SK-N-SH (cell line): Measurements from ENCODE around the gene SFT2D1. TPM values are rescaled to one million over a fixed set of nuclear protein-coding genes. Genes with fewer than 3 reads are reported as not detected.

ENCODE experiments used
- CTCF ChIA-PET: fragments of 300-600, 350-600 bp; formaldehyde crosslinking; extraction: SDS; loops from one replicate; lab custom pipeline; 2021; lab: Yijun Ruan, JAX
- POLR2A ChIA-PET: fragments of 350-600 bp; sonication (Branson Sonifier 250); formaldehyde crosslinking; extraction: SDS; loops from one replicate; lab custom pipeline; 2020; ENCODE audit warnings: antibody characterized with exemption, inconsistent platforms; lab: Yijun Ruan, JAX
- DNase-seq: peaks from one replicate; pipeline ENCODE4 v3.0.0; 2012
- H2AFZ ChIP-seq: fragments of 200-600 bp; sonication (generic); 2 replicates; pipeline ENCODE4 v1.8.1; 2016; ENCODE audit warnings: antibody characterized with exemption, mild to moderate bottlenecking, low read depth
- H3F3A ChIP-seq: fragments of 200-600 bp; sonication (generic); replicated peaks from 2 replicates; pipeline ENCODE3; 2016; ENCODE audit warnings: antibody characterized with exemption, mild to moderate bottlenecking; ENCODE audit not compliant: insufficient read depth
- H3K27ac ChIP-seq, 2 experiments: fragments of 200-500 bp in 1 of 2; fragments of 200-600 bp in 1 of 2; sonication (Bioruptor generic) in 1 of 2; sonication (generic), shearing (Covaris generic) in 1 of 2; 2 replicates each; pipeline versions ENCODE4 v1.5.1 to v1.6.1; 2014 to 2016; ENCODE audit warnings: low read depth in 2 of 2, inconsistent platforms in 1 of 2, low read length in 1 of 2, mild to moderate bottlenecking in 1 of 2, mixed read lengths in 1 of 2
- H3K27me3 ChIP-seq: fragments of 200-600 bp; sonication (generic), shearing (Covaris generic); 2 replicates; pipeline ENCODE4 v1.6.1; 2016; ENCODE audit warnings: mixed run types; ENCODE audit not compliant: insufficient read depth
- H3K36me3 ChIP-seq, 2 experiments: fragments of 200-500 bp in 1 of 2; fragments of 200-600 bp in 1 of 2; sonication (Bioruptor generic) in 1 of 2; sonication (generic) in 1 of 2; replicated peaks in 1 of 2; 2 replicates each; pipeline versions ENCODE3 to v1.5.1; 2014 to 2016; ENCODE audit warnings: low read length in 1 of 2, mild to moderate bottlenecking in 1 of 2; ENCODE audit not compliant: insufficient read depth in 2 of 2, control insufficient read depth in 1 of 2
- H3K4me1 ChIP-seq, 2 experiments: fragments of 200-500 bp in 1 of 2; fragments of 200-600 bp in 1 of 2; sonication (Bioruptor generic) in 1 of 2; sonication (generic), shearing (Covaris generic) in 1 of 2; 2 replicates each; pipeline versions ENCODE4 v1.5.1 to v1.6.1; 2014 to 2016; ENCODE audit warnings: low read depth in 1 of 2, low read length in 1 of 2, mixed run types in 1 of 2; ENCODE audit not compliant: insufficient read depth in 2 of 2, control insufficient read depth in 1 of 2
- H3K4me2 ChIP-seq: fragments of 200-600 bp; sonication (generic), shearing (Covaris generic); 2 replicates; pipeline ENCODE4 v1.6.1; 2017; ENCODE audit warnings: mixed run types
- H3K4me3 ChIP-seq, 2 experiments: fragments of 200-500 bp in 1 of 2; fragments of 200-600 bp in 1 of 2; sonication (Bioruptor generic) in 1 of 2; sonication (generic), shearing (Covaris generic) in 1 of 2; 2 replicates each; pipeline versions ENCODE4 v1.5.1 to v1.8.1; 2014 to 2016; ENCODE audit warnings: low read depth in 2 of 2, inconsistent platforms in 1 of 2, low read length in 1 of 2, mild to moderate bottlenecking in 1 of 2, mixed read lengths in 1 of 2, moderate library complexity in 1 of 2
- H3K79me2 ChIP-seq: fragments of 200-600 bp; sonication (generic); 2 replicates; pipeline ENCODE4 v1.8.1; 2017; ENCODE audit warnings: mild to moderate bottlenecking; ENCODE audit not compliant: insufficient read depth
- H3K9ac ChIP-seq: fragments of 200-600 bp; sonication (generic); 2 replicates; pipeline ENCODE4 v1.6.1; 2017; ENCODE audit warnings: mixed run types
- H3K9me2 ChIP-seq: fragments of 200-600 bp; sonication (generic); 2 replicates; pipeline ENCODE4 v1.6.1; 2017; ENCODE audit warnings: mixed run types
- H3K9me3 ChIP-seq: fragments of 200-600 bp; sonication (generic); 2 replicates; pipeline ENCODE4 v1.6.1; 2017; ENCODE audit warnings: mixed run types, mild to moderate bottlenecking, moderate library complexity
- H4K20me1 ChIP-seq: fragments of 200-600 bp; sonication (generic); 2 replicates; pipeline ENCODE4 v1.6.1; 2017; ENCODE audit warnings: mild to moderate bottlenecking, mixed run types; ENCODE audit not compliant: insufficient read depth
- ELF1 ChIP-seq: IDR thresholded peaks from 2 replicates; pipeline ENCODE4 v1.4.0; 2012
- FOSL2 ChIP-seq: IDR thresholded peaks from 2 replicates; pipeline ENCODE4 v1.4.0; 2012; ENCODE audit warnings: low read depth, mild to moderate bottlenecking, moderate library complexity, borderline replicate concordance
- FOXM1 ChIP-seq: IDR thresholded peaks from 2 replicates; pipeline ENCODE4 v1.4.0; 2012; ENCODE audit warnings: low read depth, mild to moderate bottlenecking
- JUND ChIP-seq: IDR thresholded peaks from 2 replicates; pipeline ENCODE4 v1.4.0; 2012
- MXI1 ChIP-seq: IDR thresholded peaks from 2 replicates; pipeline ENCODE4 v1.6.1; 2012; ENCODE audit warnings: mild to moderate bottlenecking, low read depth, low read length, improper control_type of control experiment
- NRF1 ChIP-seq: IDR thresholded peaks from 2 replicates; pipeline ENCODE4 v1.6.1; 2012; ENCODE audit warnings: low read depth, mild to moderate bottlenecking, low read length
- PBX3 ChIP-seq: IDR thresholded peaks from 2 replicates; pipeline ENCODE4; 2012
- POLR2AphosphoS5 ChIP-seq: IDR thresholded peaks from 2 replicates; pipeline ENCODE4 v1.6.1; 2012; ENCODE audit warnings: low read depth, low read length
- RCOR1 ChIP-seq: fragments of 150-350 bp; IDR thresholded peaks from 2 replicates; pipeline ENCODE4 v1.6.1; 2017; ENCODE audit warnings: antibody characterized with exemption, low read length
- REST ChIP-seq: IDR thresholded peaks from 2 replicates; pipeline ENCODE4 v1.6.1; 2012; ENCODE audit warnings: mild to moderate bottlenecking, low read depth, low read length, moderate library complexity
- RFX5 ChIP-seq: IDR thresholded peaks from 2 replicates; pipeline ENCODE4 v1.6.1; 2012; ENCODE audit warnings: mild to moderate bottlenecking, improper control_type of control experiment, low read length
- RXRA ChIP-seq: IDR thresholded peaks from 2 replicates; pipeline ENCODE4 v1.4.0; 2012; ENCODE audit warnings: low read depth, mild to moderate bottlenecking, borderline replicate concordance
- SIN3A ChIP-seq: IDR thresholded peaks from 2 replicates; pipeline ENCODE4 v1.6.1; 2012; ENCODE audit warnings: low read depth, mild to moderate bottlenecking, low read length, moderate library complexity, borderline replicate concordance
- TAF1 ChIP-seq: IDR thresholded peaks from 2 replicates; pipeline ENCODE4 v1.6.1; 2012; ENCODE audit warnings: low read depth, mild to moderate bottlenecking, low read length, moderate library complexity, borderline replicate concordance
- TCF12 ChIP-seq: IDR thresholded peaks from 2 replicates; pipeline ENCODE4 v1.4.0; 2012
- TEAD4 ChIP-seq: IDR thresholded peaks from 2 replicates; pipeline ENCODE4 v1.4.0; 2012; ENCODE audit warnings: mild to moderate bottlenecking, borderline replicate concordance; ENCODE audit not compliant: insufficient read depth
- WGBS: methylation state at CpG from one replicate; pipeline ENCODE4 v1.1.6; 2017; ENCODE audit warnings: low lambda C conversion rate; 5-methylcytosine and 5-hydroxymethylcytosine counted together
- polyA plus RNA-seq, 3 experiments: library from polyadenylated mRNA; depleted of rRNA; stranded (reverse); fragments of >200 nt; gene quantifications; 2 replicates each; pipeline ENCODE4 v1.2.3, GENCODE V29; 2012
- TF ChIP-seq, protein P1 (sequence below): fragments of 150-350 bp; IDR thresholded peaks from 2 replicates; pipeline ENCODE4 v1.6.1; 2017; ENCODE audit warnings: antibody characterized with exemption, low read length, low read depth, borderline replicate concordance
- TF ChIP-seq, protein P2 (sequence below): IDR thresholded peaks from 2 replicates; pipeline ENCODE4 v1.4.0; 2012; ENCODE audit warnings: low read depth
- TF ChIP-seq, protein P3 (sequence below): fragments of 150-350 bp; IDR thresholded peaks from 2 replicates; pipeline ENCODE4 v1.6.1; 2016; ENCODE audit warnings: mild to moderate bottlenecking, low read depth, low read length

SFT2D1 gene
- polyA plus RNA-seq, 1 of the 3 experiments (the other 2 are of a cell fraction): 131 TPM

- peaks cover 4 to 19% of the 10 kb centered on the region in 2 experiments; a peak in 2 of 4 replicates for H3K4me1 ChIP-seq
- peak overlapping the region; percentile 90 for H3K9ac ChIP-seq
- H3K36me3 ChIP-seq: peaks cover 0 to 9% of the 10 kb centered on the region in 2 experiments
- H3K4me2 ChIP-seq: peak overlapping the region; percentile 85
- POLR2A ChIA-PET: interaction anchor here (0.6 kb wide), 1 partner anchor 11 kb away, joined by 3 read pairs; no protein-coding TSS in a partner anchor
- TF ChIP-seq RXRA (no peak), FOXM1 (no peak), ELF1 (no peak), TAF1 (no peak), REST (no peak), RFX5 (no peak), TEAD4 (no peak), MXI1 (no peak), POLR2AphosphoS5 (no peak), FOSL2 (no peak), TCF12 (no peak), JUND (no peak), PBX3 (no peak), SIN3A (no peak), NRF1 (no peak), RCOR1 (no peak)
- TF ChIP-seq, protein P1, sequence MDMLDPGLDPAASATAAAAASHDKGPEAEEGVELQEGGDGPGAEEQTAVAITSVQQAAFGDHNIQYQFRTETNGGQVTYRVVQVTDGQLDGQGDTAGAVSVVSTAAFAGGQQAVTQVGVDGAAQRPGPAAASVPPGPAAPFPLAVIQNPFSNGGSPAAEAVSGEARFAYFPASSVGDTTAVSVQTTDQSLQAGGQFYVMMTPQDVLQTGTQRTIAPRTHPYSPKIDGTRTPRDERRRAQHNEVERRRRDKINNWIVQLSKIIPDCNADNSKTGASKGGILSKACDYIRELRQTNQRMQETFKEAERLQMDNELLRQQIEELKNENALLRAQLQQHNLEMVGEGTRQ: no peak
- TF ChIP-seq, protein P2, sequence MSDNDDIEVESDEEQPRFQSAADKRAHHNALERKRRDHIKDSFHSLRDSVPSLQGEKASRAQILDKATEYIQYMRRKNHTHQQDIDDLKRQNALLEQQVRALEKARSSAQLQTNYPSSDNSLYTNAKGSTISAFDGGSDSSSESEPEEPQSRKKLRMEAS: no peak
- TF ChIP-seq, protein P3, sequence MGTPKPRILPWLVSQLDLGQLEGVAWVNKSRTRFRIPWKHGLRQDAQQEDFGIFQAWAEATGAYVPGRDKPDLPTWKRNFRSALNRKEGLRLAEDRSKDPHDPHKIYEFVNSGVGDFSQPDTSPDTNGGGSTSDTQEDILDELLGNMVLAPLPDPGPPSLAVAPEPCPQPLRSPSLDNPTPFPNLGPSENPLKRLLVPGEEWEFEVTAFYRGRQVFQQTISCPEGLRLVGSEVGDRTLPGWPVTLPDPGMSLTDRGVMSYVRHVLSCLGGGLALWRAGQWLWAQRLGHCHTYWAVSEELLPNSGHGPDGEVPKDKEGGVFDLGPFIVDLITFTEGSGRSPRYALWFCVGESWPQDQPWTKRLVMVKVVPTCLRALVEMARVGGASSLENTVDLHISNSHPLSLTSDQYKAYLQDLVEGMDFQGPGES: no peak
- peak overlapping the region; percentile 76 to 82; a peak in 3 of 4 replicates for H3K27ac ChIP-seq
- H3K79me2 ChIP-seq: peaks cover 58% of the 10 kb centered on the region
- no peak for DNase-seq
- WGBS: 2% methylated on average over 11 of the region's 16 CpGs
- H3K27me3 ChIP-seq: no peaks in the 10 kb centered on the region
- H3F3A ChIP-seq: no peaks in the 10 kb centered on the region
- H2AFZ ChIP-seq: peak overlapping the region; percentile 89
- peaks cover 37% of the 10 kb centered on the region for H4K20me1 ChIP-seq
- no peaks in the 10 kb centered on the region for H3K9me2 ChIP-seq
- no peaks in the 10 kb centered on the region for H3K9me3 ChIP-seq
- CTCF ChIA-PET: interaction anchor here (0.5 to 1.8 kb wide), 5 partner anchors 11 to 348 kb away, joined by 3 to 6 read pairs (median 4); no protein-coding TSS in a partner anchor
- peak overlapping the region; percentile 82 to 88 for H3K4me3 ChIP-seq
These were observed 382 bp downstream of the SFT2D1 start for GRCh38 chr6:166341977-166342348.
